NCI-H345 treated with DMSO at 0.1 percent for 48 hours (cell line): ENCODE measurements around the gene UBE2O.
"Not testable (repeated sequence)": the region's sequence is repeated elsewhere in the genome, so short reads cannot be mapped to it uniquely, and the experiment has no call there.

Experiments
- DNase-seq: peaks from one replicate; lab custom pipeline; 2025; ENCODE audit not compliant: unreplicated experiment; lab: John Stamatoyannopoulos, UW

Gene UBE2O

GRCh38 chr17:76353599-76354316 lies 99.2 kb downstream of the UBE2O start, which contains the start of gene PRPSAP1:
PRPSAP1 (minus strand) TSS chr17:76353916; CDS start chr17:76353703, 213 bp downstream.
- DNase-seq = peak; percentile 94

- no peak for DNase-seq
These were observed 99.9 kb downstream of the UBE2O start for GRCh38 chr17:76353004-76353598.

- no peak for DNase-seq
These were observed 101.4 kb downstream of the UBE2O start for GRCh38 chr17:76351526-76352071.

- DNase-seq = no peak
These were observed 102.5 kb downstream of the UBE2O start for GRCh38 chr17:76350463-76350862.

- DNase-seq = not testable (repeated sequence)
These were observed 106.0 kb downstream of the UBE2O start for GRCh38 chr17:76346936-76347335.

GRCh38 chr17:76345377-76345974 lies 107.5 kb downstream of the UBE2O start:
- no peak for DNase-seq

- no peak for DNase-seq
These were observed 109.8 kb downstream of the UBE2O start for GRCh38 chr17:76343106-76343505.

- no peak for DNase-seq
These were observed 111.7 kb downstream of the UBE2O start for GRCh38 chr17:76341301-76341700.
